Activated gamma-delta T cell (primary cell): ENCODE results near the gene PIK3C2G.
"Not testable (repeated sequence)": the region's sequence is repeated elsewhere in the genome, so short reads cannot be mapped to it uniquely, and the experiment has no call there.

Experiments used
- DNase-seq: peaks from one replicate; lab custom pipeline; 2025; lab: John Stamatoyannopoulos, UW

Gene PIK3C2G

DNA sequence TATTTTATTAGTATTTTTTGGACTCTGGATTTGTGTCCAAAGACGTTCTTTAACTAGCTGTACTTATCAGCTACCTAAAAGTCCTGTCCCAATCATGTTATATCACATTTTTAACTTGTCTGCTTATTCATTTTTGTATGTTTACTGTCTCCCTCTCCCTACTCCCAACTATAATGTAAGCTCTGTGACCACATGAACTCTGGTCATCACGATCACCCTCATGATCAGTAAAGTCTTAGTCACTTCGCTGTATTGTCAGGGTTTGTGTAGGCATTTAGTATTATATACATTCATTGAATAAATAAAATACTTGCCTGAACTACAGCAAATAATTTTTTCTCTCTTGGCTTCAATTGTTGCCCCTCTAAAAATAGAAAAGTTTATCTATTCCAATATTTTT lies 211.0 kb downstream of the PIK3C2G start:
- DNase-seq = no peak

DNA sequence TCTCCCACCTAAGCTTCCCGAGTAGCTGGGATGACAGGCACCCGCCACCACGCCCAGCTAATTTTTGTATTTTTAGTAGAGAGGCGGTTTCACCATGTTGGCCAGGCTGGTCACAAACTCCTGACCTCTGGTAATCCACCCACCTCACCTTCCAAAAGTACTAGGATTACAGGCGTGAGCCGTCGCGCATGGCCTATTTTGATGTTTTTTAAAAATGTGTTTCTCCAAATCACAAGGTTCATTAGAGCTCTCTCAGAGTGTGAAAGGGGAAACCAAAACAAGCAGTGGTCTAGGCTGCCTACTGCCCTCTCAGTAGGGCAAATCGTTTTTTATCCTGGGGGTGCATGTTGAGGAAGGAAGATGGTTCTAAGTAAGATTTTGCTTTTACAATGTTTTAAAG lies 211.5 kb downstream of the PIK3C2G start:
- DNase-seq = no peak

DNA sequence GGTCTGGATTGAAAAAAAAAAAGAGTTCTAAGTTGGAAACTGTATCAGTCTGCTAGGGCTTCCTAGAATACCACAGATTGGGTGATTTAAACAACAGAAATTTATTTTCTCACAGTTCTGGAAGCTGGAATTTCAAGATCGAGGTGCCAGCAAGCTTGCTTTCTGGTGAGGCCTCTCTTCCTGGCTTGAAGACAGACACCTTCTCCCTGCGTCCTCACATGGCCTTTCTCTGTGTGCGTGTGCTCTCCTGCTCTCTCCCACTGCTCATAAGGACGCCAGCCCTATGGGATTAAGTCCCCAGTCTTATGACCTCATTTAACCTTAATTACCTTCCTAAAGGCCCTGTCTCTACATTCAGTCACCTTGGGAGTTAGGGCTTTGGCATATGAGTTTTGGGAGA lies 215.5 kb downstream of the PIK3C2G start:
- no peak for DNase-seq

DNA sequence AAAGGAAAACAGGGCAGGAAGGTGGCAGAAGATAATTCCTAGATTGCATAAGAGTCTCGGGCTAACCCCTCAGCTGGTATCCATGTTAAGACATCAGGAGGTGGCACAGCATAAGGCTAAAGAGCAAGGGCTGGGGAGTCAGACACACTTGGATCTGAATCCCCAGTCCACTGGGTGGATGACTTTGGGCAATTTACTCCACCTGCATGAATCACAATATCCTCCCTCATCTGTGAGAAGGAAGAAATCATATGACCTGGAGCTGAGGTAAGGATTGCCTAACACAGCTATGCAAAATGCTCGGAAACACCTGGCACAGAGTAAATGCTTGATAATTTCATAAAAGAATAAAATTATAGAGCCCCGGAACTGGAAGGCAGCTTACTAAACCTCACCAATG lies 217.9 kb downstream of the PIK3C2G start:
- DNase-seq = no peak

DNA sequence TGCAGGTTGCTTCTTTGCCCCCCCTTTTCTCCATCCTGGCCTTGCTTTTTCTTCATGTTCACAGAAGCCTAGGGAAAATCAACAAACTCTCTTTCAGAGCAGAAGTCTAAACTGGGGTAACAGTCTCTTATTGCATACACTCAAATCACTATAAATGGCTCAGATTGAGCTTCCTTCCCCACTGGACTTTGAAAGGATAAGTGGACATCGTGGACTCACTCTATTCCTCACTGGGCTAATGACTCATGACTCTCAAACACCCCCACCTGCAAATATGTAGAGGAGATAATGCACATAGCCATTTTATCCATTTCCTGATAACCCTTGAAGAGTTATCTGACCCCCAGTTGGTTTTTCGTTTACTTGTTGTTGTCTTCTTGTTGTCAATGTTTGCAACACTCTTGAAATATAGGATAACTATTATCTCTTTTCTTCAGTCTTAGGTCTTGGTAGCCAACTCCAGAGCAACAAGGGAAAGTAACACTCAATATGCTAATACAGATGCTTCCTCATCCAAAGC lies 221.3 kb downstream of the PIK3C2G start:
- no peak for DNase-seq

DNA sequence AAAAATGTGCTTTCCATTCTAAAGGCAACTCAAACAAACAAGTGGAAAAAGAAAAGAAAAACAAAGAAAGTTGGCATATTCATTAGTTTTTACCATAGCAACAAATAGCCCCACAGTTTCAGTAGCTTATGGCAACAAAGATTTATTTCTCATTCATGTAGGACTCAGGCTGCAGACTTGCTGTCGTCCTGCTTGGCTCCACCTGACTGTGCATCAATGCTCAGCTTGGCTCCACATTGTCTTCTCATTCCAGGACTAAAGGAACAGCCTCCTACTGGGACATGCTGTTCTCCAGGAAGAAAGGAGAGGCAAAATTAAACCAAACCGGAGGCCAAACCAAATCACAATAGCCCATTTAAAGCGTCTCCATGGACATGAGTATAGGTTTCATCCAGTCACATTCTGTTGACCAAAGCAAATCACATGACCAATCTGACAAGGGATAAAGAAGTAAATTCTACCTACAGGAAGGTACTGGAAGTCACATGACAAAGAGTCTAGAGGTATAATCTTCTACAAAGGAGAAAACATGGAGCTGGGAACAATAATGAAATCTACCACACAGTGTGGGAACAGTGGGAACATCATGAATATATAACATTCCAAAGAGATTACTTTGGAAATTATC lies 222.5 kb downstream of the PIK3C2G start:
- DNase-seq = no peak

DNA sequence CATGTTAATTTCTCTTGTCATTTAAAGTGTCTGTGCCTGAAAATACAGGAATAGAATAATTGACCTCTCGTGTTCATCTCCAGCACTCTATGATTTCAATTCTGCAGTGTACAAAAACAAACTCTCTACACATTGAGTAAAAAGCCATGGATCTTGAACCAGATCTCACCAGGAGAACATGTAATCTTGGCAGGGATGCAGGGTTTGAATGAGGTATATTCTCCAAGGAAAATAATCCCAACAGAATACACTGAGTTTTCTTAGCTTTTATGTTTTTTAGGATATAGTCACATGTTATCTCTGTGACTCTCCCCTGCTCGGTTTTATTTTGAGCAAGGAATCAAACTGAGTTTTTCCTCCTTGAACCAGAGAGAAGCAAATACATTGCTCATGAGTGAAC lies 224.7 kb downstream of the PIK3C2G start:
- DNase-seq = no peak

DNA sequence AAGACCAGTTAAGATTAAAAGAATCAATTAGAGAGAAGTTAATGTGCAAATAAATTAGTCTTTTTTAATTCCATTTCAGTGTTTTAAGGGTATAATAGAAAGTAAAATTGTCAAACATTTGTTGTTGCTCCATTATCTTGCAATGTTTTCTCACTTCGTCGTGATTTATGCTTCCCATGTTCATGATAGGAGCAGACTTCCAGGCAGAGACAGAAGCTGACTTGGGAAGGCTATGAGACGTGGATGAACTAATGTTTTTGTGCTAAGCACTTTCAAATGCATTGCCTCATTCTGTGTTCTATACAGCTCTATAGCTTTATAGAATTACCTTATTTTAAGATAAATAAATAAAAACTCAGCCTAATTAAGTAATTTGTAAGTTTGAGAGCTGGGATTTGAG lies 226.2 kb downstream of the PIK3C2G start:
- DNase-seq = no peak

DNA sequence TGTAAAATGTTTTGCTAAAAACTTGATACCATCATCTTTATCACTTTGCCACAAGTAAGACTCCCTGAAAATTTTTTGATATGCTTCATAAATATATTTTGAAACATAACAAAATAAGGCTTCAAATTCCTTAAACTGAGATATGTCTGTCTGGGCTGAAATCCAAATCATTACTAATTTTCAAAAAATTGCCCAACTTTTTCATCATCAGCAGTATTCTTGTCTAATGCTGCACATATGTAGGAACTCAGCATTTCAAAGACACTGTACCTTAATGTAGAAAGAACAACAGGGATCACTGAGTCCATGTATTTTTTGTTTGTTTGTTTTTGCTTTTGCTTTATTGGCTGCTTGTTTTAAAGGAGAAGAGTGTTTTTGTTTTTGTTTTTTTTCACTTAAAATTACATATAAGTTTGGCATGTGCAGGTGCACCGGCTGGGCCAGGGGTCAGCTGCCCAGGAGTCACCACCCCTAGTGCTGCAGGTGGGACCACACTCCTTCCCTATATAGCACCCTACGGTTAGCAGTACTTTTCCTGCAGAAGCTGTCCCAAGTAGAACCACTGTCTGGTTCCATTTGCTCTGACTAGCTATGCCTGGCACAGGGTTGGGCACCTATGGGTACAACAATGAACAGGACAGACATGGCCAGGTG lies 231.2 kb downstream of the PIK3C2G start:
- no peak for DNase-seq

DNA sequence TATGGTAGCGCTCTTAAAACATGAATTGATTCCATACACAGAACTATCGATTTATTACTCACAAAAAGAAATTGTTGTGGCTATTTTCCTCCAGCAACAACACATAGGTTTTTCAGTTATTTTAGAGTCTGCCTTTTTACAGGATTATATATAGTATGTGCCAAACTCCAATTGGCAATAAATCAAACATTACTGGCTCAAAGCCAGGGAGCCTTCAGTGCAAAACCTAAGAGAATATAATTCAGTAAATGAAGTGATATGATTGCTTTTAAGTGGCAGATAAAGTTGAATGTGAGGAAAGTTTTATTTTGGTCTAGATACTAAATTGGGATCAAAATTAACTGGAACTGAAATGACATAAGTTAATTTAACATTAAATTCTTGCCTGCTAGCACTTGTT lies 234.8 kb downstream of the PIK3C2G start:
- DNase-seq = no peak

DNA sequence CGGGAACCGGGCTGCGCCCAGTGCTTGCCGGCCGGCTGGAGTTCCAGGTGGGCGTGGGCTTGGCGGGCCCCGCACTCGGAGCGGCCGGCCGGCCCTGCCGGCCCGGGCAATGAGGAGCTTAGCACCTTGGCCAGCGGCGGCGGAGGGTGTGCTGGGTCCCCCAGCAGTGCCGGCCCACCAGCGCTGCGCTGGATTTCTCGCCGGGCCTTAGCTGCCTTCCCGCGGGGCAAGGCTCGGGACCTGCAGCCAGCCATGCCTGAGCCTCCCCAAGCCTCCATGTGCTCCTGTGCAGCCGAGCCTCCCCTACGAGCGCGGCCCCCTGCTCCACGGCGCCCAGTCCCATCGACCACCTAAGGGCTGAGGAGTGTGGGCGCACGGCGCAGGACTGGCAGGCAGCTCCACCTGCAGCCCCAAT lies 238.8 kb downstream of the PIK3C2G start:
- not testable (repeated sequence) for DNase-seq

DNA sequence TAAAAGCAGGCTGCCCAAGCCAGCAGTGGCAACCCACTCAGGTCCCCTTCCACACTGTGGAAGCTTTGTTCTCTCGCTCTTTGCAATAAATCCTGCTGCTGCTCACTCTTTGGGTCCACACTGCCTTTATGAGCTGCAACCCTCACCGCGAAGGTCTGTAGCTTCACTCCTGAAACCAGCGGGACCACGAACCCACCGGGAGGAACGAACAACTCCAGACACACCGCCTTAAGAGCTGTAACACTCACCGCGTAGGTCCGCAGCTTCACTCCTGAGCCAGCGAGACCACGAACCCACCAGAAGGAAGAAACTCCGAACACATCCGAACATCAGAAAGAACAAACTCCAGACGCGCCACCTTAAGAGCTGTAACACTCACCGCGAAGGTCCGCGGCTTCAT lies 239.4 kb downstream of the PIK3C2G start:
- not testable (repeated sequence) for DNase-seq

DNA sequence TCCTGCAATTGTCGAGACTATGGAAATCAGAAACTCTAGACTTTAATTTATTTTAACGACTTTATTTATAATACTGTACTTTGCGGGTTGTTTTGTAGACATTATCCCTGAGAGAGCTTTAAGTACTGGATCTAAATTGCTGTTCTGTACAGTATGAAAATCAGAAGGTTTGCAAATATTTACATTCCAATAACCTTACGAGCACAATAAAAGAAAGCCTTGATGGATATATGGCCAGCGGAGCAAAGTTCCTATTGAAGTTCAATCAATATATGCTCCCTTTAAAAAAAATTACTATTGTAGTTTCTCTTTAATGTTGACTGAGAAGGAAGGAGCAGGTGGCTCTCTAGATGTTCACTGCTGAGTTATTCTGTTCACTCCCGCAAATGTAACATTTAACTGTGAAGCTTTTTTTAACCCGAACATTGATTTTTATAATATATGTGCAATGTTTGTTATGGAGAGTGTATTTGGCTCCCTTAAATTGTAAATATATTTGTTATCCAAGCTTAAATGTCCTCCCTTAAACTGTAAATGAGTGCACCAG lies 241.2 kb downstream of the PIK3C2G start:
- no peak for DNase-seq

DNA sequence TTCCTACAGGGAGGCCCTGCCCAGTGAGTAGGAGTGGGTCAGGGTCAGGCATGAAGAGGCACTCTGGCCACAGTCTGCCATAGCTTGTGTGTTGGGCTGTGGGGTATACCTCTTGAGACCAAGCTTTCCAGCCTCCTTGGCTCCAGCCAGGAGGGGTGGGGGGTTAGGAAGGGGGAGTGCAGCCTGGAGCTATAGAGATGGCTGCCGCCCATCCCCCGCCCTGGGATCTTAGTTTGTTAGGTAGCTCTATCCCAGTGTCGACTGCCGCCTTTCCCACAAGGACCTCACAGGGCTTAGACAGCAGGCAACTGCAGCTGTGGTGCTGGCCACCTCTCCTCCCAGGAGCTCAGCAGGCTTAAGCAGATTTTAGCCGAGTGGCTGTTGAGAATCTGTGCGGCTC lies 260.1 kb downstream of the PIK3C2G start:
- no peak for DNase-seq

DNA sequence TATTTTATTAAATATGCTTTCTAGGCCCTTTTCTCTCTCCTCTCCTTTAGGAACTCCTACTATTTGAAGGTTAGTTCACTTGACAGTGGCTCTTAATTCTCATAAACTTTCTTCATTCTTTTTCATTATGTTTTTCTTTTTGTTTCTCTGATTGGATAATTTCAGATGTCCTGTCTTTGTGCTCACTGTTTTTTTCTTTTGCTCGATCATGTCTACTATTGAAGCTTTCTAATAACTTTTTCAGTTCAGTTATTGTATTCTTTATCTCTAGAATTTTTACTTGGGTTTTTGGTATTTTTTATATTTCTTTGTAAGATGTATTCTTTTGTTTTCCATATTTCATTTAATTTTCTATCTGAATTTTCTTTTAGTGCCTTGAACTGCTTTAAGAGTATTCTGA lies 261.5 kb downstream of the PIK3C2G start:
- DNase-seq = no peak

DNA sequence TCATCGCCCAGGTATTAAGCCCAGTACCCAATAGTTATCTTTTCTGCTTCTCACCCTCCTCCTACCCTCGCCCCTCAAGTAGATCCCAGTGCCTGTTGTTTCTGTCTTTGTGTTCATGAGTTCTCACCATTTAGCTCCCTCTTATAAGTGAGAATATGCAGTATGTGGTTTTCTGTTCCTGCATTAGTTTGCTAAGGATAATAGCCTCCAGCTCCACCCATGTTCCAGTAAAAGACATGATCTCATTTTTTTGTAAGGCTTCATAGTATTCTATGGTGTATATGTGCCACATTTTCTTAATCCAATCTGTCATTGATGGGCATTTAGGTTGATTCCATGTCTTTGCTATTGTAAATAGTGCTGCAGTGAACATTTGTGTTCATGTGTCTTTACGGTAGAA lies 281.2 kb downstream of the PIK3C2G start:
- not testable (repeated sequence) for DNase-seq

DNA sequence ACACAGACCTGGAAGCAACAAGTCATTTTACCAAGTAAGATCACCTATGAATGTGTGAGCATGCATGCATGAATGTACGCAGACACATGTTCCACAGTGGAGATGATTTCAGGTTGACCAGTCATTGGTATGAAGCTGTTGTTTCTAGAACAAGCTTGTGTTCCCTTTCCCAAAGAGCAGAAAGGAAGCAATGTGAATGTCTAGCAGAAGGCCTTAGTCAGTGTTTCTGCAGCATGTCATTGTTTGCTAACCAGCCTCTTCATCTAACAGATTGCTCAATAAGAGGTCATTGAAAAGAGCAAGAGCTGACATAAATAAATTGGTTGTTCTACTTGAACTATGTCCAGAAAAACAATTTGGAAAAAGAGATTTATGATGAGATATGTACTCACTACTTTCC lies 285.1 kb downstream of the PIK3C2G start:
- DNase-seq = no peak

DNA sequence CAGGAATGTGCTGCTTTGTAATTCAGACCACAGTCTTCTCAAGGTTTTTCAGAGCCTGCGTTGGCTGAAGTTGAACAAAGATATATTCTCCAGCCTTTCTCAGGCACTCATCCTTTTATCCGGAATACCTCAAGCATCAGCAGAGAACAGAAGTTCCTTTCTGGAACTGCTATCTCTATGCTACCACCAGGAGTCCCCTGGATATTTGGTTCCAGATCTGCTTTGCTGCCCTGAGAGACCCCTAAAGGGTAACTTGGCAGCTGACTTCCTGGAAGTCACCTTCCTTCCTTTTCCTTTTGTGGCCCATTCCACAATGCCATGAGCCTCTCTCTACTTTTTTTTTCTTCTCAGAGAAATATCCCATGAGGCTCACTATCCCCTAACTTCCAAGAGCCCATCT lies 288.3 kb downstream of the PIK3C2G start:
- DNase-seq = no peak

DNA sequence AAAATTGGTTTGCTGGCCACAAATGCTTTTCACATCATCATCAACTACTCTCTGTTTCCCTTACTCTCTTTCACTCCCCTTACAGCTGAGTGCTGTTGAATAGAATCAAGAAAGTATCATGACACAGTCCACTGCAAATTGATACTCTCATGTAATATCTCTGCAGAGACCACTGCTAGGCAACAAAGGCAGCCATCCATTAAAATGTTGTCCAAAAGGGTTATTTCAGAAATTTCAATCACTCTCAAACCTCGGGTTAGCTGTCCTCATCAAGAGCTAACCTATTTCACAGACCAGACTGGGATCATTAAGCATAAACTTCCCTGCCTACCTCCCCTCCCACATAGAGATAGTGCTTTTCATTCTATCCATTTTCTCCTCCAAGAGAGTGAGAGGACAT lies 289.8 kb downstream of the PIK3C2G start:
- no peak for DNase-seq

DNA sequence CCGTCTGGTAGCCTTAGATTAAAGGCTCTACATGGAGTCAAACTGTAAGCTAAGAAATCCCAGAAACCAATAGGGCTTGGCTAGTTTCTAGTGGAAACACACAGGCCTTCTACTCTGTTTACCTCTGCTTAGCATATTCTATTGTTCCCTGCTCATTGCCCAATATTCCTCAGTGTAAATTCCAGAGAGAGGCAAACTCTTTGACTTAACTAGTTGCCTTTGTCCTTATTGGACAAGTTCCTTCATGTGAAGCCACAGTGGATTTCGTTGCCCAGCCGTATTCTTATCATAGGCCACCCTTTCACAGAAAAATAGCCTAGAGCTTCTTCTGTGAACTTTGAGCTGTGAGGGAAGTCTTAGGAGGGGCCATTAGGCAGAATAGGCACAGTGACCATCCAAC lies 290.4 kb downstream of the PIK3C2G start:
- DNase-seq = no peak

DNA sequence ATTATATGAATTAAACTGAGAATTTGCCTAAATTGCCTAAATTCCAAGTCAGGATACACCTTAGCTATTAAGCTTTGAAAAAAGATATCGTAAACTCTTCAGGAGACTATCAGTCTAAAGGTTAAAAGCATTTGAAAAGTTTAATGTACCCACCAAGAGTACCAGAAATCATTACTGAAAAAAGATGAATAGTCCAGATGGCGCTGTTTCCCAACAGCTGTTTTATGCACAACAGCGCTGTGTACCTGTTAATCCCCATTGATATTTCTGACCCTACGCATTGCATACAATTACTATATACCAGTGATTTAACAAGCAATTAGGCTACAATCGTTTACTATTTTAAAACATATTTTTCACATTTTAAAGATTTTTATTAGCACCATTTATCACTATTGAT lies 291.5 kb downstream of the PIK3C2G start:
- DNase-seq = no peak

DNA sequence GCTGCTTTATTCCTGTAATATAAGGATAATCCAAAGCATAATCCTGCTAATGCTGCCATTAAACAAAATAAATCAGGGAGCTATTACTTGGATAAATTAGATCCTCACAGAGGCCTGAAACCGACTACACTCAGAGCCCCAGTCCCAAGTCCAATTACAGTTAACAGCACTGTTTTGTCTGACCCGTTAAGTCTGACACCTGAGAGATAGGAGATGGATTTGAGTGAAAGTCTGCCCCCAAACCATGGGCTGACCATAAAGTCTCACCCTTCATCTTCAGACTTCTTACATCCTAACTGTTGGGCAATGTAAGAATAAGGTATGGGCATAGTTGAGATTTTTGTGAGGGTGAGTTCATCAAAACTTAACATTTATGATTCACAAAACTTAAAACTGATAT lies 294.8 kb downstream of the PIK3C2G start:
- DNase-seq = no peak

DNA sequence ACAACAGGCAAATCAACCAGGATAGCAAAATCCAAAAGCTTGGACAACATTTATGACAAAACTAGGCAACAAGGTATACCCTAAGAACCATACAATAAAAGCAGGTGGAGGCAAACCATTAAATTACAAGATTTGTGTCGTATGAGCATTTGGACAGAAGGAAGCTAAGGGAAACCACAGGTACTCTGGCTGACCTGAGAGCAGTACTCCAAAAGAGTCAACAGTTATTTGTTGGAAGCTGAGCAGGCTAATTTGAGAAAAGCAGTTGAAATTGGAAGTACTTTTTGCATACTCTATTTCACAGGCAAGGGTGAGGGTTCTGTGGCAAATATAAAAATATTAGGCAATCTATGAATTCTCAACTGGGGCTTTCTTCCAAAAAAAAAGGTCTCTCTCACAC lies 297.9 kb downstream of the PIK3C2G start:
- DNase-seq = no peak

DNA sequence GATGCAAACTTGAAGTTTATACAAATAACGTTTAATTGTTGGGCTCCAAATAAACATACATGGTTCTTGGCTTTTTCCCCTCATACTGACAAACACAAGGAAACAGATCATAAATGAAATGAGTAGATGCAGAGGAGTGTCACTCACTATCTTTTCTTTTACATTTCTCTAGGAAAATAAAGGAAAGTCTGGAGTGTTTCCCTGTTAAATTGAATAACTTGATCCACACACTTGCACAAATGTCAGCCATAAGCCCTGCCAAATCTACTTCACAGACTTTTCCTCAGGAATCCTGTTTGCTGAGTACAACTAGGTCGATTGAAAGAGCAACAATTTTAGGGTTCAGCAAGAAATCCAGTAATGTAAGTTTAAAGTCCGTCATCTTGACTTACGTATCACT lies 301.2 kb downstream of the PIK3C2G start:
- no peak for DNase-seq
